Esophagus squamous epithelium (tissue), 5 donors: ENCODE results near the gene PTPN13. TPM values are rescaled to one million over a fixed set of nuclear protein-coding genes. Genes with fewer than 3 reads are reported as not detected.

Experiments used
- DNase-seq: peaks from one replicate; lab custom pipeline; 2025; lab: John Stamatoyannopoulos, UW
- H3K27ac ChIP-seq, 4 donors: fragments of 200-600 bp; sonication (generic); one replicate each; pipeline ENCODE4 v1.5.1; 2016 to 2019; ENCODE audit warnings: mild to moderate bottlenecking in 1 of 4
- H3K27me3 ChIP-seq, 4 donors: fragments of 200-600 bp; sonication (generic); 1 replicate in 3 of 4; 2 replicates in 1 of 4; pipeline versions ENCODE4 v1.5.1 to v1.6.0; 2017 to 2021; ENCODE audit warnings: antibody characterized with exemption in 1 of 4
- H3K36me3 ChIP-seq, 3 donors: fragments of 200-600 bp; sonication (generic); one replicate each; pipeline ENCODE4 v1.5.1; 2016 to 2019
- H3K4me1 ChIP-seq, 3 donors: fragments of 200-600 bp; sonication (generic); one replicate each; pipeline ENCODE4 v1.5.1; 2017 to 2019
- H3K4me3 ChIP-seq, 4 donors: fragments of 200-600 bp; sonication (generic); 1 replicate in 3 of 4; 2 replicates in 1 of 4; pipeline ENCODE4 v1.5.1; 2016 to 2019; ENCODE audit warnings: mild to moderate bottlenecking in 2 of 4, moderate library complexity in 1 of 4
- H3K9me3 ChIP-seq, 3 donors: fragments of 200-600 bp; sonication (generic); one replicate each; pipeline ENCODE4 v1.5.1; 2016 to 2019
- CTCF ChIP-seq, 6 experiments: fragments of 450-650 bp in 4 of 6; fragments of 200-600 bp in 2 of 6; sonication (generic) in 2 of 6; IDR thresholded peaks; one replicate each; pipeline ENCODE4 v1.5.1; 2016 to 2019; ENCODE audit warnings: antibody characterized with exemption in 6 of 6, mild to moderate bottlenecking in 4 of 6, moderate library complexity in 4 of 6
- POLR2A ChIP-seq, 4 donors: fragments of 450-650 bp; IDR thresholded peaks; one replicate each; pipeline ENCODE4 v1.6.1; 2017; ENCODE audit warnings: antibody characterized with exemption in 4 of 4, mild to moderate bottlenecking in 4 of 4, moderate library complexity in 3 of 4
- WGBS, 2 donors: methylation state at CpG; one replicate each; pipeline ENCODE4 v1.1.5; 2018; 5-methylcytosine and 5-hydroxymethylcytosine counted together
- intact Hi-C: fragments of 100-400 bp; cut with DNase I; formaldehyde crosslinking; loops from one replicate; pipeline ENCODE4 v1.15.0; 2022
- total RNA-seq, 4 donors: library from RNA; depleted of rRNA; stranded (reverse); fragments of >200 nt; gene quantifications; one replicate each; pipeline ENCODE4 v1.1.0, GENCODE V29; 2016
- donor health status: DM: yes; HTN: yes; CAD: no.

PTPN13 gene
- total RNA-seq, 4 donors from 2014 or later: 44.8 to 94.9 (median 66.7) TPM

GRCh38 chr4:86661418-86661817, 67.3 kb downstream of the PTPN13 start:
- intact Hi-C loops: no loop called here
- no peak for DNase-seq

GRCh38 chr4:86664959-86665358, 70.8 kb downstream of the PTPN13 start:
- peaks cover 0 to 27% (median 10%) of the 10 kb centered on the region in 3 donors for H3K4me1 ChIP-seq
- no peak for TF ChIP-seq CTCF (IDR thresholded peaks at IDR 0.05)
- TF ChIP-seq POLR2A (IDR thresholded peaks at IDR 0.05): no peak
- no peak overlapping the region for H3K4me3 ChIP-seq
- no peaks in the 10 kb centered on the region for H3K27me3 ChIP-seq
- H3K9me3 ChIP-seq: no peaks in the 10 kb centered on the region
- WGBS, 2 donors: 68 to 84% methylated on average over 1 of the region's 1 CpG
- DNase-seq: no peak
- intact Hi-C loops: no loop called here
- H3K27ac ChIP-seq: no peak overlapping the region
- H3K36me3 ChIP-seq: no peaks in the 10 kb centered on the region

More at GRCh38 chr4:86661418-86661817, 67.3 kb downstream of the PTPN13 start:
- TF ChIP-seq CTCF (IDR thresholded peaks at IDR 0.05) (no peak), POLR2A (IDR thresholded peaks at IDR 0.05) (no peak)
- Histone ChIP-seq H3K36me3 (peaks cover 0 to 17% (median 0%) of the 10 kb centered on the region in 3 donors), H3K27ac (peak overlapping the region in 1 of 4 donors; percentile 33), H3K27me3 (no peaks in the 10 kb centered on the region), H3K4me3 (no peak overlapping the region), H3K4me1 (peaks cover 0 to 24% (median 10%) of the 10 kb centered on the region in 3 donors), H3K9me3 (no peaks in the 10 kb centered on the region)
- 63 to 73% methylated on average over 1 of the region's 1 CpG for WGBS, 2 donors

- no peaks in the 10 kb centered on the region for H3K27me3 ChIP-seq
- intact Hi-C loops: no loop called here
- WGBS, 2 donors: 54 to 78% methylated on average over 1 of the region's 1 CpG
- H3K27ac ChIP-seq: peak overlapping the region in 3 of 4 donors; percentile 25 to 72 (median 49)
- H3K4me1 ChIP-seq: peaks cover 0 to 56% (median 6%) of the 10 kb centered on the region in 3 donors
- no peak for DNase-seq
- no peaks in the 10 kb centered on the region for H3K9me3 ChIP-seq
- no peak for TF ChIP-seq CTCF (IDR thresholded peaks at IDR 0.05)
- TF ChIP-seq POLR2A (IDR thresholded peaks at IDR 0.05): no peak
- peaks cover 0 to 8% (median 0%) of the 10 kb centered on the region in 3 donors for H3K36me3 ChIP-seq
- no peak overlapping the region for H3K4me3 ChIP-seq
Observed at GRCh38 chr4:86670298-86670697, 76.2 kb downstream of the PTPN13 start.

DNA sequence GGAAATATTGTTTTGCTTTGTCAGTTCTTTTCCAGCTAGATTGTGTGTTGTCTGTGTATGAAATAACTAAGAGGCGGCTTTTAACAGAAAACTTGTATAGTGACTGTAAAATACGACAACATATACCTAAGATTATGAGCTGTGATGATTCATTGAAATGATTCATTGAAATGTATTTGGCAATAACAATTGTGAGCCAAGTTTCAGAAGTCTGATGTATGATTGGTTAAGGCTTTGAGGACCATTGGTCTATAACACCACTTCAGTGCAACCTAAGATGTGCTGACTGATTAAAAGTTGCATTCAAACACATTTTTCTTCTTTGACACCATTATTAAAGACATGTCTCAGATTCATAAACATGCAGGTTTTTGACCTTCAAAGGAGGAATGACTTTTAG, 76.6 kb downstream of the PTPN13 start:
- H3K9me3 ChIP-seq: no peaks in the 10 kb centered on the region
- H3K4me3 ChIP-seq: no peak overlapping the region
- DNase-seq: no peak
- intact Hi-C loops: no loop called here
- H3K4me1 ChIP-seq: peaks cover 0 to 61% (median 6%) of the 10 kb centered on the region in 3 donors
- H3K27ac ChIP-seq: peak overlapping the region in 3 of 4 donors; percentile 25 to 72 (median 49)
- H3K27me3 ChIP-seq: no peaks in the 10 kb centered on the region
- H3K36me3 ChIP-seq: peaks cover 0 to 8% (median 0%) of the 10 kb centered on the region in 3 donors
- 46 to 53% methylated on average over 2 of the region's 2 CpGs for WGBS, 2 donors
- TF ChIP-seq POLR2A (IDR thresholded peaks at IDR 0.05): no peak
- no peak for TF ChIP-seq CTCF (IDR thresholded peaks at IDR 0.05)

DNA sequence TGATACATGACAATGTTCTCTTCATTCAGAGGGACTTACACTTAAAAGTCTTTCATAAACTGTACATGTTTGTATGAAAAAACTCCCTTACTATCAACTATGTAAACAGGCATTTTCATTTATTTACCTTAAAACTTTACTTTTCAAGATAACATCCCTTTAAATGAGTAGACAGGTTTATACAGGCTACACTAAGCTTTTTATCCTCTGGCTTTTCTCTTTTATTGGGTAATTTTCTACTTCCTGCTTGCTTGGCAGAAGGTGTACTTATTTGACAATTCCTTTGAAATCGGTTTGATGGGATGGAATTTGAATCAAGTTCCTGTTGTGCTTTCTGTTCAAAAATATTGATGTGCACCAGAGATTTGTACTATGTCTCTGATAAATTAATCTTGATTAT, 81.4 kb downstream of the PTPN13 start:
- no peak for DNase-seq
- no peaks in the 10 kb centered on the region for H3K27me3 ChIP-seq
- TF ChIP-seq POLR2A (IDR thresholded peaks at IDR 0.05): no peak
- no peak for TF ChIP-seq CTCF (IDR thresholded peaks at IDR 0.05)
- peaks cover 0 to 57% (median 12%) of the 10 kb centered on the region in 3 donors for H3K4me1 ChIP-seq
- WGBS, 2 donors: 33 to 35% methylated on average over 1 of the region's 1 CpG
- peaks cover 0 to 8% (median 0%) of the 10 kb centered on the region in 3 donors for H3K36me3 ChIP-seq
- no peak overlapping the region for H3K4me3 ChIP-seq
- intact Hi-C loops: no loop called here
- no peaks in the 10 kb centered on the region for H3K9me3 ChIP-seq
- peak overlapping the region in 2 of 4 donors; percentile 13 to 19 for H3K27ac ChIP-seq
